Activated CD4-positive, alpha-beta T cell treated with anti-CD3 and anti-CD28 coated beads, Interleukin-2, amount 10 ng/mL, durations not matched to agents 24 days and 14 days (primary cell): Measurements from ENCODE around the gene DGUOK. TPM values are rescaled to one million over a fixed set of nuclear protein-coding genes. Genes with fewer than 3 reads are reported as not detected.
A peak's percentile ranks its signal among the peaks of the same experiment; 100 is the strongest.

Source experiments
- DNase-seq: peaks from one replicate; pipeline ENCODE4 v3.0.0; 2022
- H3K27ac Mint-ChIP-seq: one replicate; pipeline ENCODE4 v1.8.0; 2022; ENCODE audit warnings: mild to moderate bottlenecking, mixed read lengths
- H3K27me3 Mint-ChIP-seq: one replicate; pipeline ENCODE4 v1.8.0; 2022; ENCODE audit warnings: mixed read lengths
- H3K36me3 Mint-ChIP-seq: one replicate; pipeline ENCODE4 v1.8.0; 2022; ENCODE audit warnings: low read depth, mild to moderate bottlenecking, mixed read lengths
- H3K4me1 Mint-ChIP-seq: one replicate; pipeline ENCODE4 v1.8.0; 2021; ENCODE audit warnings: mixed read lengths
- H3K4me3 Mint-ChIP-seq: one replicate; pipeline ENCODE4 v1.8.0; 2022; ENCODE audit warnings: mild to moderate bottlenecking, moderate library complexity, mixed read lengths
- H3K9me3 Mint-ChIP-seq: one replicate; pipeline ENCODE4 v1.8.0; 2021; ENCODE audit warnings: mixed read lengths
- intact Hi-C: fragments of 100-400 bp; cut with micrococcal nuclease; formaldehyde crosslinking; loops from one replicate; pipeline ENCODE4 v1.15.1; 2023
- total RNA-seq: library from RNA; stranded (reverse); gene quantifications from 2 replicates; pipeline ENCODE4 v1.2.3, GENCODE V29; 2022

DGUOK gene
- total RNA-seq, 1 donor from 2014 or later, result 94.9 TPM

- intact Hi-C loops, result loop anchor here (1.0 to 2.0 kb wide), 4 partner anchors 8 to 149 kb away; no protein-coding TSS in a partner anchor
- H3K4me3 Mint-ChIP-seq, result peak overlapping the region; percentile 65
- H3K27me3 Mint-ChIP-seq, result peaks cover 9% of the 10 kb centered on the region
- peaks cover 5% of the 10 kb centered on the region for H3K36me3 Mint-ChIP-seq
- H3K27ac Mint-ChIP-seq, result peak overlapping the region; percentile 78
- peak; percentile 58 for DNase-seq
- peaks cover 68% of the 10 kb centered on the region for H3K4me1 Mint-ChIP-seq
- H3K9me3 Mint-ChIP-seq, result no peaks in the 10 kb centered on the region
These were observed 53.0 kb downstream of the DGUOK start for GRCh38 chr2:73979686-73980085.

GRCh38 chr2:73980566-73980965 lies 53.9 kb downstream of the DGUOK start:
- H3K27ac Mint-ChIP-seq, result no peak overlapping the region
- H3K4me1 Mint-ChIP-seq, result peaks cover 65% of the 10 kb centered on the region
- no peak for DNase-seq
- peak overlapping the region; percentile 65 for H3K4me3 Mint-ChIP-seq
- peaks cover 5% of the 10 kb centered on the region for H3K36me3 Mint-ChIP-seq
- peaks cover 9% of the 10 kb centered on the region for H3K27me3 Mint-ChIP-seq
- H3K9me3 Mint-ChIP-seq, result no peaks in the 10 kb centered on the region
- intact Hi-C loops, result no loop called here

- Mint-ChIP-seq H3K4me1 (peaks cover 67% of the 10 kb centered on the region), H3K27ac (no peak overlapping the region), H3K36me3 (peaks cover 5% of the 10 kb centered on the region), H3K27me3 (peaks cover 9% of the 10 kb centered on the region), H3K9me3 (no peaks in the 10 kb centered on the region), H3K4me3 (peak overlapping the region; percentile 65)
- DNase-seq, result peak; percentile 77
- intact Hi-C loops, result no loop called here
These were observed 54.7 kb downstream of the DGUOK start for GRCh38 chr2:73981081-73982001.

GRCh38 chr2:73982140-73982617 lies 55.5 kb downstream of the DGUOK start:
- H3K27me3 Mint-ChIP-seq, result peaks cover 9% of the 10 kb centered on the region
- peaks cover 71% of the 10 kb centered on the region for H3K4me1 Mint-ChIP-seq

GRCh38 chr2:73983322-73984202 lies 56.9 kb downstream of the DGUOK start:
- H3K27ac Mint-ChIP-seq, result peak overlapping the region; percentile 82
- DNase-seq, result no peak
- H3K9me3 Mint-ChIP-seq, result no peaks in the 10 kb centered on the region
- peaks cover 76% of the 10 kb centered on the region for H3K4me1 Mint-ChIP-seq
- H3K4me3 Mint-ChIP-seq, result peak overlapping the region; percentile 79
- intact Hi-C loops, result loop anchor here (1.0 kb wide), 1 partner anchor 152 kb away; no protein-coding TSS in a partner anchor
- H3K36me3 Mint-ChIP-seq, result peaks cover 23% of the 10 kb centered on the region
- peaks cover 9% of the 10 kb centered on the region for H3K27me3 Mint-ChIP-seq

More at GRCh38 chr2:73982140-73982617, 55.5 kb downstream of the DGUOK start:
- Mint-ChIP-seq H3K36me3 (peaks cover 12% of the 10 kb centered on the region), H3K27ac (no peak overlapping the region), H3K9me3 (no peaks in the 10 kb centered on the region), H3K4me3 (no peak overlapping the region)
- DNase-seq, result no peak
- intact Hi-C loops, result no loop called here

DNA sequence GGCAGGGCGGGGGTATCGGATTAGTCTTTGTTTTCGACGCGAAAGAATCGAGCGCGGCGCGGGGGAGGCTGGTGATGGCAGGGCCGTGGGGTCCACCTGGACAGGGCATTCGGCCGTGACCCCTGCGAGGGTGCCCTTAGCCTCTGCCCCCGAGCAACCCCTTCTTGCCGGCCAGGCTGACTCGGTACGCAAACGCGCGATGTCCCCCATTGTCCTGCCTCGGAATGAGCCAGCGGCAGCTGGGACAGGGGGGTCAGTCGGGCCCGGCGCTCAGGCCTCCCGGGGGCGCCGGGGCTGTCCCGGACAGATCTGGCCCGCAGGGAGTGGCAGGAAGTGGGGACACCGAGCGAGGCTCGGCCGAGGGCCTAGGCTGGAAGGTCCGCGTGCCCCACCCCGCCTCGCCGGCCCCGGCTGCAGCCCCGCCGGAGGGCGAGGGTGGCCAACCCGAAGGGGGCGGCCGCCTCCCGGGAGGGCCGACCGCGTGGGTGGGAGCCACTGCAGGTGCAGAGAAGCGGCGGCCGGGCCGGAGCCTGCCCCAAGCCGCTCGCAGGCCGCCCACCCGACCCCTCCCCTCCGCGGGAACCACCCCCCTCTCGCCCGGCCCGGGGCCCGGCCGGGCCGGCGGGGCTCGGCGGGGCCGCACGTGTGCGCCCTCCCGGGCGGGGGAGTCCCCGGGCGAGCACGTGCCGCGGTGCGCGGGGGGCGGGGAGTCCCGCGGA lies 57.7 kb downstream of the DGUOK start, which contains the start of gene TET3:
Gene TET3, plus strand, starts transcription at position 708 of the 719 bp plus-strand sequence. CDS start 1,494 bp downstream, outside the sequence.
- H3K27me3 Mint-ChIP-seq, result peaks cover 9% of the 10 kb centered on the region
- H3K4me1 Mint-ChIP-seq, result peaks cover 74% of the 10 kb centered on the region
- H3K36me3 Mint-ChIP-seq, result peaks cover 27% of the 10 kb centered on the region
- peak within 1 kb of the TSS; percentile 88 for H3K27ac Mint-ChIP-seq
- peak within 1 kb of the TSS; percentile 87 for H3K4me3 Mint-ChIP-seq
- DNase-seq, result peak; percentile 78
- intact Hi-C loops, result no loop called here
- H3K9me3 Mint-ChIP-seq, result no peaks in the 10 kb centered on the region

- peak; percentile 90 for DNase-seq
- H3K27ac Mint-ChIP-seq, result peak overlapping the region; percentile 34
- no peak overlapping the region for H3K4me3 Mint-ChIP-seq
- intact Hi-C loops, result loop anchor here (5.0 kb wide), 2 partner anchors 42 to 137 kb away; no protein-coding TSS in a partner anchor
- H3K36me3 Mint-ChIP-seq, result peaks cover 32% of the 10 kb centered on the region
- H3K9me3 Mint-ChIP-seq, result no peaks in the 10 kb centered on the region
- peaks cover 9% of the 10 kb centered on the region for H3K27me3 Mint-ChIP-seq
- H3K4me1 Mint-ChIP-seq, result peaks cover 74% of the 10 kb centered on the region
These were observed 58.2 kb downstream of the DGUOK start for GRCh38 chr2:73984922-73985307.

- Mint-ChIP-seq H3K36me3 (peaks cover 38% of the 10 kb centered on the region), H3K4me1 (peaks cover 73% of the 10 kb centered on the region), H3K4me3 (peak overlapping the region; percentile 87), H3K27ac (peak overlapping the region; percentile 88), H3K9me3 (peaks cover under 1% of the 10 kb centered on the region), H3K27me3 (peaks cover 9% of the 10 kb centered on the region)
- peak; percentile 83 for DNase-seq
- intact Hi-C loops, result loop anchor here (1.0 to 5.0 kb wide), 6 partner anchors 13 to 161 kb away; partner anchors contain the start of genes BOLA3, DGUOK and STAMBP
These were observed 58.8 kb downstream of the DGUOK start for GRCh38 chr2:73985308-73986084.

DNA sequence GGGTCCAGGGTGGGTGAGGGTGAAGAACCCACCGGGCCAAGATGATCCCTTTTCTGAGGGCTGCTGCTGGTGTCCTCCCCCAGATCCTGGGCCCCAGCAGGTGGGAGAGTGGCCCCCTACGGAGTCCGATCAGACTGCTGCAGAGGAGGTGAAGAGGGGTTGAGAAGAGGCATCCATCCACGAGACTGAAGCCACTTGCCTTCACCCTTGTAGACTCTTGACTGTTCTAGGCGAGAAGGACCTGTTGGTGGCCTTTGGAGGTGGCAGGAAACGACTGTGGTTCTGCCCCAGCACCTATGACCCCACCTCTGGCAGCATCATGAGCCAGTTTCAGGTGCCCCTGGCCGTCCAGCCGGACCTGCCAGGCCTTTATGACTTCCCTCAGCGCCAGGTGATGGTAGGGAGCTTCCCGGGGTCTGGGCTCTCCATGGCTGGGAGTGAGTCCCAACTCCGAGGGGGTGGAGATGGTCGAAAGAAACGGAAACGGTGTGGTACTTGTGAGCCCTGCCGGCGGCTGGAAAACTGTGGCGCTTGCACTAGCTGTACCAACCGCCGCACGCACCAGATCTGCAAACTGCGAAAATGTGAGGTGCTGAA lies 59.5 kb downstream of the DGUOK start:
- H3K27me3 Mint-ChIP-seq, result peaks cover 9% of the 10 kb centered on the region
- H3K4me1 Mint-ChIP-seq, result peaks cover 69% of the 10 kb centered on the region
- peak overlapping the region; percentile 88 for H3K27ac Mint-ChIP-seq
- peak overlapping the region; percentile 87 for H3K4me3 Mint-ChIP-seq
- peak; percentile 76 for DNase-seq
- H3K36me3 Mint-ChIP-seq, result peaks cover 45% of the 10 kb centered on the region
- intact Hi-C loops, result loop anchor here (1.0 to 5.0 kb wide), 6 partner anchors 12 to 161 kb away; partner anchors contain the start of genes BOLA3, DGUOK and STAMBP
- H3K9me3 Mint-ChIP-seq, result peaks cover 4% of the 10 kb centered on the region

DNA sequence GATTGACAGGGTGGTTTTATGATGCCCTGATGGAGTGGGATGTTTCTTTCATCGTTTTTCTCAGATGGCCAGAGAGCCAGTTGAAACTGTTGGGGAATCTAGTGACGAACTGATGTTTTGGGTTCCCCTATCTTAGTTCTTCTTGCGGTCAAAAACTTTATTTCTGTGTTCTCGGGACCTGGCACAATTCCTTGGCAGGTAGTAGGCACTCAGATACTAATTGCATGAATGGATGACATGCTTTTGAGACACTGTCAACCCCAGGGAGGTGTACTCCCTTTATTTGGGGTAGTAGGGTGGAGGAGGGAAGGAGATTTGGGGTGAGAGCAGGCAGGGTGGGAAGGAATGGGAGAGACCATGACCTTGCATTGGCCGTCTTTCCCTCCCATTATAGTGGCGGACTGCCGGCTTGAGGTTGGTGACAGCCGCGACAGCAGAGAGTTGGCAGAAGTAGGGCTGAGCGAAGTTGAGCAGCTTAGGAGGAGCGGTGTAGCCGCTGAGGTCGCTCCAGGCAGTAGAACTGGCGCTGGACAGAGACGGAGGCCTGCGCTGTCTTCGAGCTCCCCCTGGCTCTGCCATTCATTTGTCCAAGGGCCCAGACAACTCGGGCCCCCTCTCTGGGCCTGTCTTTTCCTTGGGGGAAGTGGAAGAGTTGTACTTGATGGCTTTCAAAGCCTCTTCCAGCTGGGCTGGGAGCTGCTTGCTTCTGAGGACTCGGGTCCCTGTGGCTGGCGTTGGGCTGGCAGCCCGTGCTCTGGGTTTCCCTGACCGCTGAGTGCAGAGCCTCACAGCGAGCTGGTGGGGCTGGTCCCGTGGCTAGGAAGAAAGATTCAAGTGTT lies 60.6 kb downstream of the DGUOK start:
- Mint-ChIP-seq H3K27me3 (peaks cover 6% of the 10 kb centered on the region), H3K4me1 (peaks cover 61% of the 10 kb centered on the region), H3K4me3 (peak overlapping the region; percentile 87), H3K9me3 (peaks cover 8% of the 10 kb centered on the region), H3K36me3 (peaks cover 55% of the 10 kb centered on the region), H3K27ac (peak overlapping the region; percentile 88)
- intact Hi-C loops, result loop anchor here (2.0 to 5.0 kb wide), 4 partner anchors 40 to 159 kb away; partner anchors contain the start of genes BOLA3 and STAMBP
- DNase-seq, result peak; percentile 81
